T-helper 22 cell (primary cell): ENCODE results near the gene BARX1.

Experiments
- DNase-seq: peaks from one replicate; pipeline ENCODE4 v3.0.0-alpha.2; 2020; ENCODE audit warnings: low read depth

Gene BARX1

DNA sequence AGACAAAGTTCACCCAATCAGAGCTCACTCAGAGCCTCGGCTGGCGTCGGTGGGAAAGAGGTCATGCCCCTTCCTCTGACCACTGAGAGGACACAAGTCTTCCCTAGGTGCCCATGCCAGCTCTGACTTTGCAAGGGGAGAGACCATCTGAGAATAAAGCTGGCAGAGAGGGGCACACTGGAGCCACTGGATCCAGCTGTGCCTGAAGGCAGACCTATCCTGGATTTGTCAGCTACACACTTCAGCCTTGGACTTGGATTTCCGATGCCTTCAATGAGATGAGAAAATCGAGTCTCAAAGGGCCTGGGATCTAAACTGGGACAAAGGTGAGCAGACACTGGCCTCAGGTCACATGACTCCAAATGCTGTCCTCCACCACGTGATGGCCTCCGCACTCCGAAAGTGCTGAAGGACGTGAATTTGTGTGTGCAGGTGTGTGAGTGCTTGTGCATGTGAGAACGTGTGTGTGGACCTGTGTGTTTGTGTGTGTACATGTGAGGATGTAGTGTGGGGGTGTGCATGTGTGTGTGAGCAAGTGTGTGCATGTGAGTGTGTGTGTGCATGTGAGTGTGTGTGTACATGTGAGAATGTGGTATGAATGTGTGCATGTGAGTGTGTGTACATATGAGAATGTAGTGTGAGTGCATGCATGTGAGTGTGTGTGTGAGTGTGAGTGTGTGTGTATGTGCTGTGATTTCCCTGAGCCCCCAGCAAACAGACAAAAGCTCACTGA lies 37.9 kb downstream of the BARX1 start:
- no peak for DNase-seq

GRCh38 chr9:93916358-93916757 lies 38.8 kb downstream of the BARX1 start:
- DNase-seq: no peak

GRCh38 chr9:93911801-93912554 lies 43.2 kb downstream of the BARX1 start:
- DNase-seq: no peak

DNA sequence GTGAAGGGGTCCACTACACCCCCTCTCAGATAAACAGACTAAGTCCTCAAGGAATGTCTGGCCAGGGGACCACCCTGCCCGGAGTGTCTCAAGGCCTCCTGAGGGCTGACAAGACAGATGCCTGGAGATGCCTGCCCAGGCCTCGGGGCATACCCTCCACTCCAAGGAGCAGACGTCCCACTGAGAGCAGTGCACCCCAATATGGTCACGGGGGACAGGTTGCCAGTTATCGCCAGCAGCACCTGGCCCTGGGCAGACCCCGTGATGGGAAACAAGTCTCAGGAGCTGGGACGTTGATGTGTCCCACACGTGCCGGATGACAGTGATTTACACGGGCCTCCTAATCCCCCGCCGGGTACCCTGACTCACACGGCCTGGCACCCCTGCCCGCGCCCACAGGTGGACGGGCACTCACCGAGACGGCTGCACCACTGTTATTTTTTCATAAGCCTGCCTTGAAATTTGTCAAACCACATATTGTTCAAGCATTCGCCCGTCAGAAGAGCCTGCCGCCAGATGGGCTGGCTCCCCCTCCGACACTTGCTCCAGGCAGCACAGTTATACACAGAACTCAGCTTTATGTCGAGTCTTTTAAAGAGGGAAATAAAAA lies 43.9 kb downstream of the BARX1 start:
- no peak for DNase-seq

DNA sequence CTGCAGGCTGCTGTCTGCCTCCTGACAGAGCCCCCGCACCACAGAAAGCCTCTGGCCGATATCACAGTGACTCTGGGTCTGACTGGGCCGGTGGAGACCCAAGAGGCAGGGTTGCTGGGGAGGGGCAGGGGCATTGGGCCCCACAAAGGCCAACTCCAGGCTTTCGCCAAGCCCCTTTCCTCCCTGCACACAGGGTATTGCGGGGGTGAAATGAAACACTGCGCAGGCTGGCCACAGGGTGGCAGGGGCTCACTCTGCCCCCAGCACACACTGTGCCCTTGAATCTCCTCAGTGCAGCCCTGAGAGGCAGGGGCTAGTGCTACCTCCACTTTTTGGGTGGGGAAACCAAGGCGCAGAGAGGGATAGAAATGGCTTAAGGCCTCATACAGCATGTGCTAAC lies 44.6 kb downstream of the BARX1 start:
- no peak for DNase-seq

- no peak for DNase-seq
These were observed 45.0 kb downstream of the BARX1 start for GRCh38 chr9:93910196-93910595.

DNA sequence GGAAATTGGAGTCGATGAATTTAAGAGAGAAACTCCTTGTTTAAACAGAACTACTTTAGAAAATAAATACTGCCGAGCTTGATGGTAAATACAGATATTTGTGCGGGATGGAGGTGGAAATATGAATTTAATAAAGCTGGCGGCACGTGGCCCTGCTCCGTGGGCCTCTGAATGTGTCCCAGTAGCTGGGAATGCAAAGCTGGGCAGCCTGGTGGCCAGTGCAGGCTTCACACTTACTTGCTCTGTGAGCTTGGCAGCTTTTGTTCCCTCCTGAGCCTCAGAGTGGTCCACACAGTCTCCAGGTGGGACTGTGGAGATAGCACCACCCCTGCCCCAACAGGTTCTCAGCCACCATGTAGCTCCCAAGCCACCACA lies 45.9 kb downstream of the BARX1 start:
- DNase-seq: no peak

DNA sequence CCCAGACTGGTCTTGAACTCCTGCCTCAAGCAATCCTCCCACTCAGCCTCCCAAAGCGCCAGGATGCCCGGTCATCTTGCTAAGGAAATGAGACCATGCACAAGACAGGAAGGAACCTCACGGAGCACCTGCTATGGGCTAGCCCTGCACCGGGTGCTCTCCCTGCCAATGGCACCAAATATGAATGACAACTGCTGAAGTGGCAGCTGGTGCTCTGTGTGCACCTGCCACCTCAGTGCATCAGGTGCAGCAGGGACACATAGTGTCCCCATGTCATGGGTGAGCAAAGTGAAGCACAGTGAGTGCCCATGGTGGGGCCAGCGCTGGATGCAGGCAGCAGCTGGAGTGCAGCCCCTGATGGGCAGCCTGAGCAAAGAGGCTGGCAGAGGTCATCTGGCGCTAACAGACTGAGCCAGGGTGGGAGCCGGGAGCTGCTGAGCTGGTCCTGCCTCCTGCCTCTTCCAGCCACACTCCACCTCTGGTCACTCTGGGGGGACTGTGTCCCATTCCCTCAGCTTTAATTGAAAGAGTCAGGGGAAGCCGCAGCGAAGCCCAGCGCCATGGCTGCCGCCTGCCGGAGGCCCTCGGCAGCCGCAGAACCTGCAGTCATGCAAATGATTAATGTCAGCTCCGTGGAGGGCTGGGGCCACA lies 46.4 kb downstream of the BARX1 start:
- no peak for DNase-seq

DNA sequence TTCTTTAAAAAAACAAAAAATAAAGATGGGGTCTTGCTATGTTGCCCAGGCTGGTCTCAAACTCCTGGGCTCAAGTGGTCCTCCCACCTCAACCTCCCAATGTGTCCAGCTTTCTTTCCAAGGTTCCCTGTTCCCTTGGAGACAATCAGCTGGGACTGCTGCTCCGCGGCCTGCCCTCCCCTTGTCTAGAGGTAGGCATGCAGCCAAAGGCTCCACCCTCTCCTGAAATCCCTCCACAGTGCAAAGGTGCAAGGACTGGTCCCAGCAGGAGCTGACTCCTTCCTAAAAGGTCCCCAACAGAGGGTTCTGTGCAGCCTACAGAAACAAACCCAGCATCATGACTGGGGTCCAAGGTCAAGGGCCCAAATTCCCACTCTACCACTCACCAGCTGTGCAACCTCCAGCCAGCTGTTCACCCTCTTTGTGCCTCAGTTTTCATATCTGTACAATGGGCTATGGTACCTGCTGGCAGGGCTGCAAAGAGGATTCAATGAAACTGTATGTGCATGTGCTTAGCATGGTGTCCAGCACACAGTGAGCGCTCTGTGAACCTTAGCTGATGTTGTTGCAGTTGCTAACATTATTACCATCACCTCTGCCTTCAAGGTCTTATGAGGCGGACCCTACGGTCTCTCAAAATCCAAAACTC lies 47.5 kb downstream of the BARX1 start:
- no peak for DNase-seq

DNA sequence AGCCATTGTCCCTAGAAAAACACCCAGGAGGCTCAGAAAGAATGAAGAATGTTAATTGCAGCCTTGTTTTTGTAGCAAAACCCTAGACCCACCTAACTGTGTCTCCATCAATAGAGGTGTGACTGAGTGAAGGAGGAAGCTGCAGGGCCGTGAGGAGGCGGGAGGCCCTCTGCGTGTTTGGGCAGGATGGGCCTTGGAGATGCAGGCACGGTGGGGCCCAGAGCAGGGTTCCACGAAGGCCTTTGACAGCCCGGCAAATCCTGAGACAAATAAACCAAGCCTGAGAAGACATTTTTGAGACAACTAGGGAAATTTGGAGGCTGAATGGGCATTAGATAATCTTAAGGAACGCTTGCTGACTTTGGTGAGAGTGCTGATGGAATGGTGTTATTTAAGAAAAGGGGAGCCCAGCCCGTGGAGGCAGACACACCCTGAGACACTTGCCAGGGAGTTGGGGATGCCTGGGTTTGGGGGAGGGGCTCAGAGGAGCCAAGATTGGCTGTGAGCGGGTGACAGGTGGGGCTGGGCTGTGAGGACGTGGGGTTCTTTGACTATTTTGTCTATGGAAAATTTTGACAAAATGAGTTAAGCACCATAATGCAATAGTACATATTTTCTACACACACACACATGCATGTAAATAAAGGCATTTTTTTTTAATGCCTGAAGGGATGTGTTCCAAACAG lies 48.8 kb downstream of the BARX1 start:
- no peak for DNase-seq

- no peak for DNase-seq
These were observed 49.6 kb downstream of the BARX1 start for GRCh38 chr9:93905473-93906133.

GRCh38 chr9:93904649-93905472 lies 50.3 kb downstream of the BARX1 start:
- no peak for DNase-seq

- no peak for DNase-seq
These were observed 51.1 kb downstream of the BARX1 start for GRCh38 chr9:93903886-93904648.

- DNase-seq: no peak
These were observed 52.1 kb downstream of the BARX1 start for GRCh38 chr9:93902780-93903655.

DNA sequence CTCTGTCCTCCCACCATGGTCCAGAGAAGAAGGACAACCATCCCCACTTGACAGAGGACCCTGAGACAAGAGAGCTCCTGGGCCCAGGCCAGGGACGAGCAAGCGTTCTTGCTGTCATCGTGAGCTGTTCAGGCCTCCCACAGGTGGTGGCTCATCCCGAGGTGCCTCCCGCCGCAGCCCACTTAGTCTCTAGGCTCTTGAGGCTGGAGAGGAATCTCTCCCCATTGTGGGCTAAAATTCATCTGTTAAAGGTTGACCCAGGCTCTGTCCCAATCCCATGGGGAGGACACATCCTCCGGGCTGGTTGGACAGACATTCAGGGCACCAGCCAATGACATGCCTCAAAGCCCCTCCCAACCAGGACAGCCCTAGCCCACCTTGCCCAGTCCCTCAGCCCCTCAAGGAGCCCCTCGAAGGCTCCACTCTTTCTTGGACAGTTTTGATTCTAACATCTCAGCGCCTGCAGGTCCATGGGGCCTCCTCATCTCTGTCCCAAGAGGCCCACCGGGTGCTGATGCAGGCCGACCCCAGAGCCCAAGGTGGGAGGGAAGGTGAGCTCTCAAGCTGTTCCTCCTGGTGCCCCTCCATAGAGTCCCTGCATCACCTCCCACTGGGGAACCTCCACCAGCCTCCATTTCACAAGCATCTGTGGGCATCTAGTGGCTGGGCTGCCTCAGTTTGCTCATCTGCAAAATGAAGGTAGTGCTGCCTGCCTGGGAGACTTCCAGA lies 52.9 kb downstream of the BARX1 start:
- DNase-seq: no peak
